ENCODE measurements around the gene RALY.

The RALY gene

DNA sequence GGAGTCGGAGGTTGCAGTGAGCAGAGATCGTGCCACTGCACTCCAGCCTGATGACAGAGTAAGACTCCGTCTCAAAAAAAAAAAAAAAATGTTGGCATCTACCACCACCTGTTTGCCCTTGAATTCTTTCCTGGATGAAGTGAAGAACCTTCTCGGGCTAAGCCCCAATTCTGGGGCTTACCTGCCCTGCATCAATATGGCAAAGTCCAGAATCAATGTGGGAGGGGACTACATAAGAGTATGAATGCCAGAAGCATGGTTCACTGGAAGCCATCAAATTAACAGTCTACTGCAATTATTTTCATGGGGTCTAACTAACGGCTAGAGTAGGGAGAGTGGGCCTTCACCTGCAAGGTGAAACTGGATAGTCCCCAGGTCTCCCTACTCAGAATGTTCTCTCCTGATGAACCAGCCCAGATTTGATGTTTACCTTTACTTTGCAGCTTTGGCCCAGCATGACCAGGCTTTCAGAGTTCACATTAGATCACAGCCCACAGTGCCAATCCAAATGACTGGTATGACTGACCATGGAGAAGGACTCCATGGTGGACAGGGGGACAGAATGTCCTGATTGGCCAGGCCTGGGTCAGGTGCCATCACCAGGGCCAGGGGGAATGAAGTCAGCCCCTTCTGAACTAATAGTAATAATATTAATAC is 7.0 kb upstream of the RALY start:
- no peak for DNase-seq (ENCODE audit: low read depth in 2 of 2)

DNA sequence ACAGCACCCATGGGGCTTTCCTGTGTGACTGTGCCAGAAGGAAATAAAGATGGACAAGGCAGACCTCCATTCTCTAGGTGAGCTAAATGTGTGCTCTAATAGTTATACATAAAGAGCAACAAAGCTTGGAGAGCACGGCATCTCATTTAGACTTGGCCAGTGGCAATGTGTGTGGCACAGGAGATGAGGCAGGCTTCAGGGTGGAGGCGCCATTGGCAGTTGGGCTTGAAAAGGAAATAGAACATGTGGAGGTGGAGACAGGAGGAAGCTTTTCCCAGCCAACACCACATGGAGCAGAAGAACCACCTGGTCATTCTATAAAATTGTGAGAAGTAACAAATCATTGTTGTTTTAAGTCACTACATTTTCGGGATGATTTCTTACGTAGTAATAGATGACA is 3.6 kb upstream of the RALY start:
- no peak for DNase-seq (ENCODE audit: low read depth in 2 of 2)

DNA sequence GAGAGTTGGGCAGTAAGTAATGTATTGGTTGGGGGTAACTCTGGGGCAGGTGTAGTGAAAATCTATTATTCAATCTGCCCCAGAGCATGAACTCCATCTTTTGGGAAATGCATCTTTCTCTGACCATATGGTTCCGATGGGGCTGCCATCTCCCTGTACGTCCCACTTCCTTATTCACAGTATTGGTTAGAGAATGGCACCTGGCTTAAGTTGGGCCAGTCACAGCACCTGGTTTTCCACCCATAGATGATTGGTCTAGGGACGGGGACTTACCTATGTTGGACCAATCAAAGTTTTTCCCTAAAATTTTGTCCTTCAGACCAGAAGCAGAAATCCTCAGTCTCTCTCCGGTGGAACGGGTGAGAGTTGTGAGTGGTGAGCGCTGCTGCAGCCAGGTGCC is 2.2 kb upstream of the RALY start:
- DNase-seq (ENCODE audit: low read depth in 2 of 2) = no peak

DNA sequence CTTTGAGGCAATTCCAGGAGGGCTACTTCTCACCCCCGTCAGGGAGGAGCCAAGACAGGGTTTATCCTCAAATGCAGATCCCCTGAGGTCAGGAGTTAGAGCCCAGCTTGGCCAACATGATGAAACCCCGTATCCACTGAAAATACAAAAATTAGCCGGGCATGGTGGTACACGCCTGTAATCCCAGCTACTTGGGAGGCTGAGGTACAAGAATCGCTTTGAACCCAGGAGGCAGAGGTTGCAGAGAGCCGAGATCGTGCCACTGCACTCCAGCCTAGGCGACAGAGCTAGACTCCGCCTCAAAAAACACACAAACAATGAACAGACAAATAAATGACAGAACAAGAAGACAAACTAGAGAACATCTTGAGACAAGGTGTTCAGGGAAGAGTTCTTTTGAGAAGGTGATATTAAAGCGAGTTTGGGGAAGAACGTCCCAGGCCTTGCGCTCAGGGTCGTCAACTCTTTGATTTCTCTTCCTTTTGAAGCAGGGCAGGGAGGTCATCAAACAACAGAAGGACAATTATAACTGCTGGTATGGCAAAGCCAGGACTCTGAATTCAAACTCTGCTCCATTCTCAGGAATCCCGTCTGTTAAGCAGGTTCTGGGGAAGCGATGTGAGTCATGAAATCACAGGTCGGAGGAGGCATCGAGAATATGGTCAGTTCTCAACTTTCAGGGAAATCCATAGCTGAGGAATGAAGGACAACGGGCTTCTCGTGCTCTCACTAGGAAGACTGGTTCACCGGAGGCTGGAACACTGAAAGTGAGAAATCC is 1.4 kb upstream of the RALY start:
- DNase-seq (ENCODE audit: low read depth in 2 of 2) = no peak

DNA sequence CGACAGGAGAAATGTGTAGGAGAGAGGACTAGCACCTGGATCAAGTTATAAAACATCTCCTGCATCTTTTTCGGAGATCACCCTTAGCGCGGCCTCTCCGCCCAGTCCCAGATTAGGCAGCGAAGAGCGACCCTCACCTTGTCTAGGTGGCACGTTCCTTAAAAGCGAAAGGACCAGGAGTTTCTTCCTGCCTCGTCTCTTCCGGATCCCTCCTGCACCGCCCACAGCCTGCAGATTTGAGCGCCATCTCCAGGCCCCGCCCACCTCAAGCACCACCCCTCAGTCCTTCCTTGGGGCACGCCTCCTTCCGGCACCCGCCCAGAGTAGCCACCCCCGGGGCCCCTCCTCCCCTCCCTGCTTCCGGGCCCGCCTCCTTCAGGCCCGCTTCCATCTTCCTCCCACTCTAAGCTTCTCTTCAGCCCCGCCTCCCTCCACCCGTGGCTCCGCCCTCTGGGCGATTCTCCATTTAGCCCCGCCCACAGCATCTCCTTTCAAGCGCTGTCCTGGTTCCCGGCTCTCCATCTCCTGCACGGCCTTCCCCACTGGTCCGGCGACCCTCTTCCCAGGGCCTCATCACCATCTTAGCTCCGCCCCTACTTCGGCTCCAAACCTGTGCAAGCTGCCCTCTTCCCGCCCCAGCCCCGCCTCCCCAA is 662 bp upstream of the RALY start:
- peak; percentile 98 to 99 for DNase-seq (ENCODE audit: low read depth in 2 of 2)

DNA sequence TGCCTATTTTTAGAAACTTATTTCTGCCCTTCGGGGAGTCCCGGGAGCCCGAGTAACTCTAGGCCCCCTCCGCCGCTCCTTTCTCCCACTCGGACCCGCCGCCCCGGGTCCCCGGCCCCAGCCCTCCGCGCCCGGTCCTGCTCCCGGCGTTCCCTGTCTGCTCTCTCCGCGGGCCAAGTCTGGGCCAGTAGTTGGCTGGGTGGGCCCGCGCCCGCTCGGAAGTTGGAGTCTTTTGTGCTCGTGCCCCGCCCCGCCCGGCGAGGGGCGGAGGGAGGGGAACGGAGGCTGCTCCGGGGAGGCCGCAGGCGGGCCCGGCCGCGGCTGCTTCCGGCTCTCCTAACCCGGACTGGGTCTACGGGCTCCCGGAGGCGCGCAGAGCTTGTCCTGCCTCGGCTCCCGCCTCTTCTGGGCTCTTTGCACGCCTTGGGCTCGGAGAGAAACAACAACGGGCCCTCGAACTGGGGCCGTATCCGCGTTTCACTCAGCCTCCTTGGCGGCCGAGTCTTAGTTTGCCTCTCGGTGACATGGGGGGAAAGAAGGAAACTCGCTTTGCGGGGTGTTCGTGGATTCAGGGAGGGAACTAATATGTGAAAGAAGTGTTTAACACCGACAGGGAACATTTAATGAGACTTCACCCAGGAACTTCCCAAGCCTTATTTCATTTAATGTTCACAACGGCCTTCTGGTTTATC is 657 bp downstream of the RALY start:
- peak; percentile 56 to 62 for DNase-seq (ENCODE audit: low read depth in 2 of 2)

DNA sequence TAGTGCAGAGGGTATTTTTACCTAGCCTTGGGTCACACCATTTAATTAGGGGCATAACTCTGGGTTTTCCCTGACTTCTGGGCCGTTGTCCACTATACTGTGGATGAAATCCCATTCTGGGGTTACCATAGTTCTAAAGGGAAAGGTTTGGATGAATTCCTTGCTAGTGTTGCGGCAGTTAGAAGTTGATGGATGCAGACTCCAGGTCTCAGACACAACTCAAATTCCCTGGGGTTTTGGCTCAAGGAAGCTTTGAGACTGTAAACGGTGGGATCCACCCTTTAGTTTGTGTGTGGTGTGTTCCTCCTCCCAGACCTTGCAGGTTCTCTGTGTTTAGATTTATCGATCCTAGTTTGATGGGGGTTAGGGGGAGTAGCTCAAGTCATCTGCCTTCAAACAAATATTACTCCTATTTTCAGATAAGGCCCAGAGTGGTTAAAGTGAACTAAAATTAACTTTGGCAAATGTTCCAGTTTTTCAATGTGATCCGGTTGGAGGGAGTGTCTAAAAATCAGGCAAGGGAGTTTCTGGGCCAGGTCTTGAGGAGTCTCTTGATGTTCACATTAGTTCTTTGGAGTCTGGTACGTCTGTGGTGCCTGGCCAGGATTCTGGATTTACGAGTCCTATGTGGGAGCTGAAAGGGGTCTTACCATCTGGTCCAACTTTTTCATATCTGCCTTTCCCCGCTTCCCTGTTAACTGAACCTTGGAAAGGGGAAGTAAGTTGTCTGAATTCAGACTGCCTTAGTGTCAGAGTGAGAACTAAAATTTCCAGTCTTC is 1.5 kb downstream of the RALY start:
- DNase-seq (ENCODE audit: low read depth in 2 of 2) = no peak

DNA sequence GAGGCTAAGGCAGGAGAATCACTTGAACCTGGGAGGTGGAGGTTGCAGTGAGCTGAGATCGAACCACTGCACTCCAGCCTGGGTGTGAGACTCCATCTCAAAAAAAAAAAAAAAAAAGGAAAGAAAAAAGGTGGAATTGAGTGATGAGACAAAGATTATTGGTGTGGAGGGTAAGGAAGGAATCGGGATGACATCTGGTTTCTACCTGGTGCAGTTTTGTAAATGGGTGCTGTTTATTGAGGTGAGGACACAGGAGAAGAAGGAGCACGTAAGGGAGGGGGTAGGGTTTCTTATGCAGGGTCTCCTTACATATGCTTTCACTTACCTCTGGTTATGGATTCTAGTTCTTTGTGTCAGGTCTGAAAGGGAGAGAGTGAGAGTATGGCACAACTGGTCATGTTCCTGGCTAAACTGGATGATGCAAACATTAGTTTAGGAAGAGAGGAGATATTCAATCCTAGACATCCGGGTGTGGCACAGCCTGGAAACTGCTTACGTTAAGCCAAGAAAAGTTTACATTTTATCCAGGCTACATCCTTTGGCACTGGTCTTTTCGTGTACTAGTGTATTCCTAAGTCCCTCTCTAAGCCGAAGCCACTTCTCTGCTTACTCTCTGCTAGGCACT is 5.4 kb downstream of the RALY start:
- no peak for DNase-seq (ENCODE audit: low read depth in 2 of 2)

DNA sequence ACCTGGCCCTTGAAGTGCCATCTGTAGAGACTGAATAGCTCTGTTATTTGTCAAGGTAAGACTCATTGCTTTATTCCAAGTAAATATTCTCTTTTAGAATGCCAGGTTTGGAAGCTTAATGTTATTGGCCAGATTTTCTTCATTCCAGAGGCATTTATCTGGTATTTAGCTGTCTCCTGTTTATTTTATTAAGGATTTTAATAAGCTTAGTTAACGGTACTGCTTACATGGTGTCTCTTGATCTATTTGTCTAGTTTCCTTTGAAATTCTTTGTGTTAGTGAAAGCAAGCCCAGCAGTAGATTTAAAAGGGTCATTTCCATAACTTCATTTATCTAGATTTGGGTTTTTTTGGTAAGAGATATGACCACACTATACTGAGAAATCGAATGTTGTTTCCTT is 7.7 kb downstream of the RALY start:
- DNase-seq (ENCODE audit: low read depth in 2 of 2) = no peak

DNA sequence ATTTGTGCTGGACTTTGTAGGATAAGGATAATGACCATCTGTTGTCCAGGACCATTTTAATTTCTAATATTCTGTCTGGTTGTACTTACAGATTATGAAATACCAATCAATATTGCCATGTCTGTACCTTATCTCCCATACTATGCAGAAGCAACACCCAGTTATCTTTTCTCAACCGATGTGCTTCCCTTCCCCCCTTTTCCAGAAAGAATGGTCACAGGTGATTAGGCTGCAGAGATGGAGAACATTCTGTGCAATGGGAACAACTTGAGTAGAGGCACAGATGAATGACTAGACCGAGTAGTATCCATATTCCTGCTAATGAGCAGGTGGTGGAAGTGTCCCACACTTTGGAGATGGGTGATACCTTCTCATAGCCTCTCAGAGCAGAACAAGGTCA is 10.5 kb downstream of the RALY start:
- DNase-seq (ENCODE audit: low read depth in 2 of 2) = no peak

DNA sequence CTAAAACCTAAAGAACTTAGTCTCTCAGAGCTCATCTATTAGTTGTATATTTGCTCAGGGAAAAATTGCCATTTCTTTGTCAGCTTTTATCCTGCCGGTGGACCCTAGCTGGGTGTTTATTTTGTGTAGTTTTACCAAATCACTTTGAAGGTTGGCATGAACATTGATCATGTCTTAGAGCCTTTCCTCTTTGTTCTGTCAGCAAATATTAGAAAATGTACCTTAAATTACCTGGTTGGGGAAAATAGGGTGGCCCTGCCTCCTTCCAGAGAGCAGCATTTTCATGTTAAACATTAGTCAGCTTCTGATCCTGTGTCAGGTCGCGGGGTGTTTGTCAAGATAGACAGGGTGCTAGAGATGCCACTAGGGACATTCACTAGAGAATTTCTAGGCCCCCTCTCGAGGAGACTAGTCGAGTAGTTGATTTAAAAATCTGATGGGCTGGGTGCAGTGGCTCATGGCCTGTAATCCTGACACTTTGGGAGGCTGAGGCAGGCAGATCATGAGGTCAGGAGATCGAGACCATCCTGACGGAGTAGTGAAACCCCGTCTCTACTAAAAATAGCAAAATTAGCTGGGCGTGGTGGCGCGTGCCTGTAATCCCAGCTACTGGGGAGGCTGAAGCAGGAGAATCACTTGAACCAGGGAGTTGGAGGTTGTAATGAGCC is 11.2 kb downstream of the RALY start:
- no peak for DNase-seq (ENCODE audit: low read depth in 2 of 2)

DNA sequence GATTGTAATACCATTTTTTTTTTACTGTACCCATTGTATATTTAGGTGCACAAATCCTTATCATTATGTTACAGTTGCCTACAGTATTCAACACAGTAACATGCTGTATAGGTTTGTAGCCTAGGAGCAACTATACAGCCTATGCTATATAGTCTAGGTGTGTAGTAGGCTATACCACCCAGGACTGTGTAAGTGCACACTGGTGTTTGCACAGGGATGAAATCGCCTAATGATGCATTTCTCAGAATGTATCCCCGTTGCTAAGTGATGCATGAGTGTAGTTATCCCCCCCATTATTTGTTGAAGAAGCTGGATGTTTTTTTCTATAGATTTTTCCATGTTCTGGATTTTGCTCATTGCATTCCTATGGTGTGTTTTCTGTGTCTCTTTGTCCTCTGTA is 12.9 kb downstream of the RALY start:
- DNase-seq (ENCODE audit: low read depth in 2 of 2) = no peak

DNA sequence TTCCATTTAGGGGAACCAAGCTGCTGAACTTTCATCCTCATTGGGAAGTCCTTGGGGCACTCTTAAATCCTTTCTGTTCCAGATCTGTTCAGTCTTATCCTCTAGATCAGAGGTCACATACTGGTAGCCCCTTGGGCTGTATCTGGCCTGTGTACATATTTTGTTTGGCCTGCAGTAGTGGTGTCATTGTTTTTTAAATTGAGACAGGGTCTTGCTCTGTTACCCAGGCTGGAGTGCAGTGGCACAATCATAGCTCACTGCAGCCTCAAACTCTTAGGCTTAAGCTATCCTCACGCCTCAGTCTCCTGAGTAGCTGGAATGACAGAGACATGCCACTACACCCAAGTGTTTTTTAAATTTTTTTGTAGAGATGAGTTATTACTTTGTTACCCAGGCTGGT is 14.8 kb downstream of the RALY start:
- no peak for DNase-seq (ENCODE audit: low read depth in 2 of 2)

DNA sequence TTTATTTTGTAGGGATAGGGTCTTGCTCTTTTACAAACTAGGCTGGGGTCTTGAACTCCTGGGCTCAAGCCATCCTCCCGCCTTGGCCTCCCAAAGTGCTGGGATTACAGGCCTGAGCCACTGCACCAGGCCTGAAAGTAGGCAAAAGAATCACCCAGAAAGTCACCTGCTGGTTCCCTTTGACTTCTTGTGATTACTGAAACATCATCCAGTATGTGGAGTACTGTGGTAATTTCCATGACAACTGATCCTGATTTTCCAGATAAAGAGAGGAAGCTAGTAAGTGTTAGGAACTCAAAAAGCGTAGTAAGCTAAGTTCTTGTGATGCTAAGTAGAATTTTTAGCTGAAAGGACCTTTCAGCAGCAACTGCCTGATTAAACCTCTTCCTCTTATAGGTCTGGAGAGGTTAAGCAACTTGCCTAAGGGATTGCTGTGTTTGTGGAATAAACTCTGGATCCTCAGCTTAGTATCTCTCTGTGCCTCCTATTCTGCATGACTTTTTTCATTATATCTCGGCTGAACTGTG is 16.8 kb downstream of the RALY start:
- DNase-seq (ENCODE audit: low read depth in 2 of 2) = no peak

DNA sequence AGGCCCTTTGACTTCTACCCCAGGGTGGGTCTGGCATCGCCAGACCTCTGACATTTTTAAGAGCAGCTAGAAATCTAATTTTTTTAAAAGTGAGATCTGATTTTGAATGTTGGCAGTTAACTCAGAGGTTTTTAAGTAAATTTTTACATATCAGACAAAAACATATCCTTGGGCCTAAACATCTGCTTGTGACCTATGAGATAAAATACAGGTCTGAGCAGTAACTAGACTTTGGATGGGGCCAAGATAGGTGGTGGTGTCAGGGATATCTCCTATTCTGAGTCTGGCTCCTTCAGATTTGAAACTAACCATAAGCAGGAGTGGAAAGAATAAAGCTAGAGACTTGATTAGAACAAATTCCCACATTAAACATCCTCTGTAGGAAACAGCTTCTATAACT is 17.6 kb downstream of the RALY start:
- no peak for DNase-seq (ENCODE audit: low read depth in 2 of 2)

DNA sequence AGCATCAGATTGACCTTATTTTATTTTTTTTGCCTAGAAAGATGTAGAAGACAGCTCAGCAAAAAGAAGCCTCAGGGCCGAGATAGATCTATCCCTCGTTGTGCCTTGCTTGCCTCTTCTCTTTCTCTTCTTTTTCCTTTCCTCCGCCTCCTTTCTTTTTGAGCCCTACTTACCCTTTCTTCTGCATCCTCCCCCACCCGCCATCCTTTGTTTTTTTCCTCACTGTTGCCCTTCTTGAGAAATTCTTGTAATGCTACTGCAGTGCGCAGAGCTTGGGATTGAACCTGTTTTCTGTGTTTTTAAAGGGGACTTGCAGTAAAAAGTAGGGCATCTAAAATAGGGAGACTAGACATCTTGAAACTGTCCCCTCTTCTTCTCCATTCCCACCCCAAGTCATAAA is 18.6 kb downstream of the RALY start:
- DNase-seq (ENCODE audit: low read depth in 2 of 2) = no peak

DNA sequence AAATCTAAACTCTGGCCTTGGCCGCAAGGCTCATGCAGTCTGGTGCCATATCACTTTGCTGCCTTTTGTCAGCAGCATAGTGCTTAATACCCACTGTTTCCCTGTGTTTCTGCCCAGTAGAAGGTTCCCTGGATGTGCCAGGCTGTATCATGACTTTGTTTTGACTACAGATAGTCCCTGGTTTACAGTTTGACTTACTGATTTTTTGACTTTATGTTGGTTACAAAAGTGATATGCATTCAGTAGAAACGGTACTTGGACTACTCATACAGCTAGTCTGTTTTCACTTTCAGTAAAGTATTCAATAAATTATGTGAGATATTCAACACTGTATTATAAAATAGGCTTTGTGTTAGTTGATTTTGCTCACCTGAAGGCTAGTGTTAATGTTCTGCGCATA is 19.0 kb downstream of the RALY start:
- DNase-seq (ENCODE audit: low read depth in 2 of 2) = no peak

DNA sequence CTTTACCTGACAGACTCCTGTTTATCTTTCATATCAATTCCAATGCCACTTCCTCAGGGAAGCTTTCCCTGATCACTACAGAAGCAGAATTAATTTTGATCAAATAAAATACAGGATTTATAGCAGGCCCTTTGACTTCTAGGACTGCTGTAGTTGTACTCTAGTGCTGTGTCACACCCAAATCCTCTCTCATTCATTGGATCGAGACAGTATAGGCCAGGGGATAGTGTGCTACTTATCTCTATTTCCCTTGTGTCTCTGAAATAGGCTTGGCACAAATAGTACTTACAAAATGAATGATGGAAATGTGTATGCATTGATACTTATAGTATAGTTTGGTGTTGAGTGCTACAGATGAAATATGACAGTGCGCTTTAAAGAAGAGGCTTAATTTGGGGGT is 19.8 kb downstream of the RALY start:
- DNase-seq (ENCODE audit: low read depth in 2 of 2) = no peak

DNA sequence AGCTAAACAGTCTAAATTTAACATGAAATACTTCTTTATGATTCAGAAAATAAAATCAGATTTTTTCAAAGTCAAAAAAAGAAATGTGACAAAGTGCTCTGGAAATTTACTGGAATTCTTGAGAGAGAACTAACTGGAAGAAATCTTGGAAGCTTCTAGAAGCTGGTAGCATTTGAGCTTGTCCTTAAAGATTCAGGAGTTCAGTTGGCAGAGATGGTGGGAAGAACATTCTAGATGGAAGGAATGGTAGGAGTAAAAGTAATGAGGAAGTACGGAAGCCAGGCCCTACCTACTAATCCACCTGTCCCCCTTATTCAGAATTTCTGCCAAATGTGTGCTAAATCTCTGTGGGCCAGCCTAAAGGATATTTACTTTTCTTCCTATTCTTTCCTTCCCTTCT is 21.2 kb downstream of the RALY start:
- no peak for DNase-seq (ENCODE audit: low read depth in 2 of 2)
